HepG2 (cell line): Measurements from ENCODE around the gene DRC3. TPM values are rescaled to one million over a fixed set of nuclear protein-coding genes. Genes with fewer than 3 reads are reported as not detected.

Source experiments
- ATAC-seq: fragments of 200-7000 bp; cut with Tn5 transposase; 3 replicates; pipeline ENCODE4 v1.9.1; 2020; ENCODE audit warnings: mild to moderate bottlenecking, moderate library complexity
- BruUV-seq: library from RNA; stranded (reverse); fragments of 400-500 nt; replicated peaks from 2 replicates; lab custom pipeline; 2021; lab: Mats Ljungman, UMichigan
- CTCF ChIA-PET: fragments of 300-600 bp; formaldehyde crosslinking; extraction: SDS; loops from one replicate; lab custom pipeline; 2021; ENCODE audit warnings: low total read pairs, inconsistent platforms, low intra/inter-chr PET ratio; lab: Yijun Ruan, JAX
- POLR2A ChIA-PET: fragments of 350-600 bp; sonication (Branson Sonifier 250); formaldehyde crosslinking; loops from one replicate; lab custom pipeline; 2020; ENCODE audit warnings: antibody characterized with exemption, inconsistent platforms; lab: Yijun Ruan, JAX
- DNase-seq: peaks from one replicate; pipeline ENCODE4 v3.0.0-alpha.2; 2015; ENCODE audit warnings: low spot score
- FAIRE-seq: peaks from 3 replicates; lab custom pipeline; 2011; peaks lifted over from hg19 to GRCh38; lab: Jason Lieb, UNC
- H2AFZ ChIP-seq: one replicate; pipeline ENCODE4 v1.6.1; 2011; ENCODE audit warnings: low read length, inconsistent platforms
- H3K27ac ChIP-seq: fragments of 300-600 bp; 3 replicates; pipeline ENCODE4 v1.8.0; 2011; ENCODE audit warnings: mixed run types, mild to moderate bottlenecking, mixed read lengths, low read length, inconsistent platforms; ENCODE audit not compliant: insufficient read depth; ENCODE audit errors: extremely low read length
- H3K27me3 ChIP-seq, 2 experiments: fragments of 200-600 bp in 1 of 2; 2 replicates in 1 of 2; 3 replicates in 1 of 2; pipeline versions ENCODE4 v1.6.0 to v1.8.0; 2011; ENCODE audit warnings: low read length in 2 of 2, mild to moderate bottlenecking in 2 of 2, moderate library complexity in 2 of 2, inconsistent platforms in 1 of 2; ENCODE audit not compliant: insufficient read depth in 2 of 2, control insufficient read depth in 1 of 2
- H3K36me3 ChIP-seq, 2 experiments: fragments of 200-600 bp in 1 of 2; replicated peaks in 1 of 2; 2 replicates in 1 of 2; 3 replicates in 1 of 2; pipeline versions ENCODE4 v1.5.1 to v1.8.0; 2011; ENCODE audit warnings: low read length in 2 of 2, inconsistent platforms in 1 of 2; ENCODE audit not compliant: insufficient read depth in 2 of 2, control insufficient read depth in 1 of 2
- H3K4me1 ChIP-seq: 2 replicates; pipeline ENCODE4 v1.5.1; 2012; ENCODE audit warnings: low read length, inconsistent platforms; ENCODE audit not compliant: insufficient read depth
- H3K4me2 ChIP-seq: 2 replicates; pipeline ENCODE4 v1.6.0; 2011; ENCODE audit warnings: low read depth, low read length, inconsistent platforms
- H3K4me3 ChIP-seq, 3 experiments: fragments of 200-600 bp in 1 of 3; sonication (generic), shearing (Covaris generic) in 1 of 3; replicated peaks in 1 of 3; 2 replicates each; pipeline ENCODE4 v1.5.1; 2011 to 2016; ENCODE audit warnings: low read length in 3 of 3, inconsistent platforms in 2 of 3, low read depth in 2 of 3, mild to moderate bottlenecking in 2 of 3, control low read depth in 1 of 3, mixed read lengths in 1 of 3; ENCODE audit not compliant: insufficient read depth in 1 of 3
- H3K79me2 ChIP-seq: one replicate; pipeline ENCODE4 v1.6.1; 2011; ENCODE audit warnings: low read length, inconsistent platforms; ENCODE audit not compliant: insufficient read depth
- H3K9ac ChIP-seq: 2 replicates; pipeline ENCODE4 v1.6.0; 2011; ENCODE audit warnings: mild to moderate bottlenecking, low read depth, low read length, inconsistent platforms; ENCODE audit not compliant: insufficient read depth
- H3K9me3 ChIP-seq: 2 replicates; pipeline ENCODE4 v1.5.1; 2012; ENCODE audit warnings: mild to moderate bottlenecking, low read length
- H4K20me1 ChIP-seq: 2 replicates; pipeline ENCODE4 v1.6.0; 2011; ENCODE audit warnings: inconsistent platforms, mild to moderate bottlenecking, low read length, moderate library complexity; ENCODE audit not compliant: insufficient read depth
- ARNT2 ChIP-seq: sonication (generic); formaldehyde crosslinking; IDR thresholded peaks from 2 replicates; pipeline ENCODE4 v1.8.0; 2022; ENCODE audit warnings: mild to moderate bottlenecking, low read depth, missing genetic modification reagents, moderate library complexity
- ATF7 ChIP-seq, 2 experiments: fragments of 450-650 bp in 1 of 2; sonication (generic) in 1 of 2; formaldehyde crosslinking in 1 of 2; IDR thresholded peaks; 2 replicates each; pipeline versions ENCODE4 v1.4.0 to v1.6.1; 2016 to 2020; ENCODE audit warnings: antibody characterized with exemption in 1 of 2, mild to moderate bottlenecking in 1 of 2, missing genetic modification reagents in 1 of 2
- BHLHE40 ChIP-seq: IDR thresholded peaks from 2 replicates; pipeline ENCODE4 v1.6.1; 2011; ENCODE audit warnings: low read length, improper control_type of control experiment
- HIVEP1 ChIP-seq: sonication (generic); formaldehyde crosslinking; IDR thresholded peaks from 2 replicates; pipeline ENCODE4 v1.4.0; 2020; ENCODE audit warnings: mild to moderate bottlenecking, missing genetic modification reagents
- SMARCC2 ChIP-seq: fragments of 450-650 bp; IDR thresholded peaks from 2 replicates; pipeline ENCODE4 v1.6.1; 2017; ENCODE audit warnings: antibody characterized with exemption, mild to moderate bottlenecking
- TRIM24 ChIP-seq: sonication (generic); formaldehyde crosslinking; IDR thresholded peaks from 2 replicates; pipeline ENCODE4 v1.8.0; 2022; ENCODE audit warnings: mild to moderate bottlenecking, missing genetic modification reagents
- ZNF614 ChIP-seq: IDR thresholded peaks from 2 replicates; pipeline ENCODE4 v1.6.1; 2018; ENCODE audit warnings: missing biosample characterization, missing genetic modification reagents, inconsistent platforms, borderline replicate concordance
- WGBS: methylation state at CpG from one replicate; pipeline ENCODE4 v1.1.6; 2017; ENCODE audit warnings: low lambda C conversion rate; 5-methylcytosine and 5-hydroxymethylcytosine counted together
- in situ Hi-C: cut with HindIII; loops from 2 replicates; pipeline ENCODE4 v1.10.0; 2017; ENCODE audit warnings: low pct_unique_long_range_greater_than_20kb; ENCODE audit not compliant: extremely low pct_ligation_motif_present
- intact Hi-C: fragments of 100-400 bp; cut with micrococcal nuclease; formaldehyde crosslinking; loops from one replicate; pipeline ENCODE4 v1.10.0; 2022; ENCODE audit not compliant: unreplicated experiment
- polyA plus RNA-seq, 8 experiments: library from polyadenylated mRNA; depleted of rRNA in 3 of 8; stranded (reverse) in 7 of 8; unstranded in 1 of 8; fragments of >200 nt; fragmentation: Illumina TruSeq in 4 of 8; extraction: Trizol in 4 of 8; gene quantifications; 2 replicates each; pipeline versions ENCODE4 v1.2.1 to v1.2.3, GENCODE V29; 2011 to 2016; ENCODE audit warnings: low read depth in 4 of 8, missing spikeins in 1 of 8, mixed read lengths in 1 of 8; ENCODE audit not compliant: insufficient read depth in 1 of 8
- total RNA-seq, 5 experiments: library from RNA; depleted of rRNA; stranded (reverse); fragments of >200 nt; fragmentation: Illumina TruSeq; extraction: Trizol; gene quantifications; 2 replicates each; pipeline ENCODE4 v1.2.3, GENCODE V29; 2016; ENCODE audit warnings: low read depth in 1 of 5
- TF ChIP-seq, protein P1 (sequence below): sonication (generic); formaldehyde crosslinking; IDR thresholded peaks from 2 replicates; pipeline ENCODE4 v1.4.0; 2020; ENCODE audit warnings: mild to moderate bottlenecking, missing genetic modification reagents
- TF ChIP-seq, protein P2 (sequence below): sonication (generic); formaldehyde crosslinking; IDR thresholded peaks from 2 replicates; pipeline ENCODE4 v1.4.0; 2020; ENCODE audit warnings: missing genetic modification reagents

The DRC3 gene
- total and polyA plus RNA-seq, 2 of the 13 experiments (the other 11 are each of a cell fraction or from before 2014, with no cell fraction given) = 0.53 to 0.87 TPM

DNA sequence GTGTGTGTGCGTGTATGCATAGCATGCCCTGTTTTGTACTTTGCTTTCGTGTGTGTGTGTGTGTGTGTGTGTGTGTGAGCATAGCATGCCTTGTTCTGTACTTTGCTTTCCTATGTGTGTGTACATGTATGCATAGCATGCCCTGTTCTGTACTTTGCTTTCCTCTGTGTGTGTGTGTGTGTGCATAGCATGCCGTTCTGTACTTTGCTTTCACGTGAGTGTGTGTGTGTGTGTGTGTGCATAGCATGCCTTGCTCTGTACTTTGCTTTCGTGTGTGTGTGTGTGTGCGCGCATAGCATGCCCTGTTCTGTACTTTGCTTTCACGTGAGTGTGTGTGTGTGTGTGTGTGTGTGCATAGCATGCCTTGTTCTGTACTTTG, 27.4 kb downstream of the DRC3 start:
- ChIA-PET POLR2A (no interaction called here), CTCF (no interaction called here)
- peak; percentile 51 for DNase-seq
- no peak for FAIRE-seq
- BruUV-seq = no TSS peak
- Histone ChIP-seq H3K9me3 (no peaks in the 10 kb centered on the region), H3K27me3 (0 out of 5 replicates have a peak, but pooled peaks cover 0 to 10% of the 10 kb centered on the region in 2 experiments), H3K4me3 (no peak overlapping the region), H3K79me2 (no peaks in the 10 kb centered on the region), H3K27ac (no peak overlapping the region), H3K4me2 (peak overlapping the region; percentile 36), H3K4me1 (peaks cover 29% of the 10 kb centered on the region), H4K20me1 (no peaks in the 10 kb centered on the region), H2AFZ (no peak overlapping the region), H3K36me3 (no peaks in the 10 kb centered on the region), H3K9ac (no peak overlapping the region)
- no peak for ATAC-seq
- 18% methylated on average over 8 of the region's 8 CpGs for WGBS
- intact Hi-C loops = no loop called here
- in situ Hi-C loops = loop anchor here (25.0 kb wide), 1 partner anchor 112 kb away; the partner anchor contains the start of gene MYO15A
- no peak for TF ChIP-seq SMARCC2
- TF ChIP-seq ZNF614 (CRISPR knock-in tag) = no peak
- TF ChIP-seq HIVEP1 (CRISPR knock-in tag) = no peak
- no peak for TF ChIP-seq ARNT2 (CRISPR knock-in tag)
- no peak for TF ChIP-seq ATF7 (IDR thresholded peaks at IDR 0.05)
- TF ChIP-seq ATF7 (CRISPR knock-in tag; IDR thresholded peaks at IDR 0.05) = no peak
- TF ChIP-seq, protein P1, sequence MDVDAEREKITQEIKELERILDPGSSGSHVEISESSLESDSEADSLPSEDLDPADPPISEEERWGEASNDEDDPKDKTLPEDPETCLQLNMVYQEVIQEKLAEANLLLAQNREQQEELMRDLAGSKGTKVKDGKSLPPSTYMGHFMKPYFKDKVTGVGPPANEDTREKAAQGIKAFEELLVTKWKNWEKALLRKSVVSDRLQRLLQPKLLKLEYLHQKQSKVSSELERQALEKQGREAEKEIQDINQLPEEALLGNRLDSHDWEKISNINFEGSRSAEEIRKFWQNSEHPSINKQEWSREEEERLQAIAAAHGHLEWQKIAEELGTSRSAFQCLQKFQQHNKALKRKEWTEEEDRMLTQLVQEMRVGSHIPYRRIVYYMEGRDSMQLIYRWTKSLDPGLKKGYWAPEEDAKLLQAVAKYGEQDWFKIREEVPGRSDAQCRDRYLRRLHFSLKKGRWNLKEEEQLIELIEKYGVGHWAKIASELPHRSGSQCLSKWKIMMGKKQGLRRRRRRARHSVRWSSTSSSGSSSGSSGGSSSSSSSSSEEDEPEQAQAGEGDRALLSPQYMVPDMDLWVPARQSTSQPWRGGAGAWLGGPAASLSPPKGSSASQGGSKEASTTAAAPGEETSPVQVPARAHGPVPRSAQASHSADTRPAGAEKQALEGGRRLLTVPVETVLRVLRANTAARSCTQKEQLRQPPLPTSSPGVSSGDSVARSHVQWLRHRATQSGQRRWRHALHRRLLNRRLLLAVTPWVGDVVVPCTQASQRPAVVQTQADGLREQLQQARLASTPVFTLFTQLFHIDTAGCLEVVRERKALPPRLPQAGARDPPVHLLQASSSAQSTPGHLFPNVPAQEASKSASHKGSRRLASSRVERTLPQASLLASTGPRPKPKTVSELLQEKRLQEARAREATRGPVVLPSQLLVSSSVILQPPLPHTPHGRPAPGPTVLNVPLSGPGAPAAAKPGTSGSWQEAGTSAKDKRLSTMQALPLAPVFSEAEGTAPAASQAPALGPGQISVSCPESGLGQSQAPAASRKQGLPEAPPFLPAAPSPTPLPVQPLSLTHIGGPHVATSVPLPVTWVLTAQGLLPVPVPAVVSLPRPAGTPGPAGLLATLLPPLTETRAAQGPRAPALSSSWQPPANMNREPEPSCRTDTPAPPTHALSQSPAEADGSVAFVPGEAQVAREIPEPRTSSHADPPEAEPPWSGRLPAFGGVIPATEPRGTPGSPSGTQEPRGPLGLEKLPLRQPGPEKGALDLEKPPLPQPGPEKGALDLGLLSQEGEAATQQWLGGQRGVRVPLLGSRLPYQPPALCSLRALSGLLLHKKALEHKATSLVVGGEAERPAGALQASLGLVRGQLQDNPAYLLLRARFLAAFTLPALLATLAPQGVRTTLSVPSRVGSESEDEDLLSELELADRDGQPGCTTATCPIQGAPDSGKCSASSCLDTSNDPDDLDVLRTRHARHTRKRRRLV = no peak
- TF ChIP-seq, protein P2, sequence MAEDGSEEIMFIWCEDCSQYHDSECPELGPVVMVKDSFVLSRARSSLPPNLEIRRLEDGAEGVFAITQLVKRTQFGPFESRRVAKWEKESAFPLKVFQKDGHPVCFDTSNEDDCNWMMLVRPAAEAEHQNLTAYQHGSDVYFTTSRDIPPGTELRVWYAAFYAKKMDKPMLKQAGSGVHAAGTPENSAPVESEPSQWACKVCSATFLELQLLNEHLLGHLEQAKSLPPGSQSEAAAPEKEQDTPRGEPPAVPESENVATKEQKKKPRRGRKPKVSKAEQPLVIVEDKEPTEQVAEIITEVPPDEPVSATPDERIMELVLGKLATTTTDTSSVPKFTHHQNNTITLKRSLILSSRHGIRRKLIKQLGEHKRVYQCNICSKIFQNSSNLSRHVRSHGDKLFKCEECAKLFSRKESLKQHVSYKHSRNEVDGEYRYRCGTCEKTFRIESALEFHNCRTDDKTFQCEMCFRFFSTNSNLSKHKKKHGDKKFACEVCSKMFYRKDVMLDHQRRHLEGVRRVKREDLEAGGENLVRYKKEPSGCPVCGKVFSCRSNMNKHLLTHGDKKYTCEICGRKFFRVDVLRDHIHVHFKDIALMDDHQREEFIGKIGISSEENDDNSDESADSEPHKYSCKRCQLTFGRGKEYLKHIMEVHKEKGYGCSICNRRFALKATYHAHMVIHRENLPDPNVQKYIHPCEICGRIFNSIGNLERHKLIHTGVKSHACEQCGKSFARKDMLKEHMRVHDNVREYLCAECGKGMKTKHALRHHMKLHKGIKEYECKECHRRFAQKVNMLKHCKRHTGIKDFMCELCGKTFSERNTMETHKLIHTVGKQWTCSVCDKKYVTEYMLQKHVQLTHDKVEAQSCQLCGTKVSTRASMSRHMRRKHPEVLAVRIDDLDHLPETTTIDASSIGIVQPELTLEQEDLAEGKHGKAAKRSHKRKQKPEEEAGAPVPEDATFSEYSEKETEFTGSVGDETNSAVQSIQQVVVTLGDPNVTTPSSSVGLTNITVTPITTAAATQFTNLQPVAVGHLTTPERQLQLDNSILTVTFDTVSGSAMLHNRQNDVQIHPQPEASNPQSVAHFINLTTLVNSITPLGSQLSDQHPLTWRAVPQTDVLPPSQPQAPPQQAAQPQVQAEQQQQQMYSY (CRISPR knock-in tag) = no peak
- TF ChIP-seq TRIM24 = 0 out of 2 replicates have a peak, but pooled peaks have one; percentile 9
- TF ChIP-seq BHLHE40 = peak; percentile 85
